ENCODE results near the gene UFSP2.

GRCh38 chr4:185380320-185380719, 45.4 kb downstream of the UFSP2 start:
- TF ChIP-seq CTCF (conservative IDR thresholded peaks at IDR 0.05) (no peak), EZH2 (IDR thresholded peaks at IDR 0.05; ENCODE audit: low read depth) (no peak)
